HepG2 (cell line): ENCODE data around the gene MACROD2.

ENCODE experiments used
- ETV6 ChIP-seq: sonication (generic); formaldehyde crosslinking; conservative IDR thresholded peaks from 2 replicates; pipeline ENCODE4 v1.4.0; 2020; ENCODE audit warnings: missing genetic modification reagents
- SIX4 ChIP-seq: sonication (generic); formaldehyde crosslinking; IDR thresholded peaks from 2 replicates; pipeline ENCODE4 v1.4.0; 2020; ENCODE audit warnings: missing genetic modification reagents
- TF ChIP-seq, protein P1 (sequence below): sonication (generic); formaldehyde crosslinking; IDR thresholded peaks from 2 replicates; pipeline ENCODE4 v1.8.1; 2022; ENCODE audit warnings: mild to moderate bottlenecking, missing genetic modification reagents

DNA sequence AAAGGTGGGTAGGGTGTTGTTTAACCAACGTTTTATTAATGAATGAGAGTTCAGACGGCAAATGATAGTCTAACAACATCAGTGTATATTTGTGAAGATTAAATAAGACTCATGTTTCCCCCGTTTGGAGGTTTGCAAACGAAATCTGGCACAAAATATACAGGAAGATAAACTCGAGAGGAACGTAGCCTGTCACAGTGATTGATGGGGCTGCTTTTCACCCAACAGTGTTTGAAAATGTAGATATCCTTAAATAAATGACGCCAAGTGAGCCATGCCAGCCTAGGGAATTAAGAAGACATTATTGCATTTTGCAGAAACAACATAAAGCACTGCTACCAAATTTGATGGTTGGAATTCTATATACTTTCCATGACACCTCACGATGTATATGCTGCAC is 1038.6 kb downstream of the MACROD2 start:
- TF ChIP-seq, protein P1, sequence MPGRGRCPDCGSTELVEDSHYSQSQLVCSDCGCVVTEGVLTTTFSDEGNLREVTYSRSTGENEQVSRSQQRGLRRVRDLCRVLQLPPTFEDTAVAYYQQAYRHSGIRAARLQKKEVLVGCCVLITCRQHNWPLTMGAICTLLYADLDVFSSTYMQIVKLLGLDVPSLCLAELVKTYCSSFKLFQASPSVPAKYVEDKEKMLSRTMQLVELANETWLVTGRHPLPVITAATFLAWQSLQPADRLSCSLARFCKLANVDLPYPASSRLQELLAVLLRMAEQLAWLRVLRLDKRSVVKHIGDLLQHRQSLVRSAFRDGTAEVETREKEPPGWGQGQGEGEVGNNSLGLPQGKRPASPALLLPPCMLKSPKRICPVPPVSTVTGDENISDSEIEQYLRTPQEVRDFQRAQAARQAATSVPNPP (CRISPR knock-in tag) = no peak
- TF ChIP-seq SIX4 (CRISPR knock-in tag) (no peak), ETV6 (CRISPR knock-in tag) (no peak)
